Jurkat, Clone E6-1 (cell line): Measurements from ENCODE around the gene MOCOS.

Experiments used
- DNase-seq: peaks from one replicate; pipeline ENCODE4 v3.0.0-alpha.2; 2011; ENCODE audit warnings: low read depth, low spot score
- H3K4me3 ChIP-seq: 2 replicates; pipeline ENCODE4 v1.5.1; 2011; ENCODE audit warnings: mild to moderate bottlenecking, low read length, control low read depth, moderate library complexity

Gene MOCOS

DNA sequence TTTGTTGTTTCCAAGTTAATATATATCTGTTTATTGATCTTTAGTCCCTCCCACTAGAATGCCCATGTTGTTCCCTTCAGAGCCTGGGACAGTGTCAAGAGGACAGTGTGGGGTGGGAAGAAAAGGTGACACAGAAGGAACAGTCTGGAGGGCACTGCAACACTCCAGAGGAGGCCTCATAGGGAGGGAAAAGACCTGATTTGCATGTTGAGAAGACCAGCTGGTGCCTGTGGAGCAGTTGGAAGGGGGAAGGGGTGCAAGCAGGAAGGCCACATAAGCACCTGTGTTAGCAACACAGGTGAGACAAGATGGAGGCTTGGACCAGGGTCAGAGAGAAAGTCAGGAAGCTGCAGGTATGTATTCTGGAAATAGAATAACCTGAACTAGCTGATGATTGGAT is 62.1 kb downstream of the MOCOS start:
- no peak for DNase-seq
- H3K4me3 ChIP-seq, result no peak overlapping the region

DNA sequence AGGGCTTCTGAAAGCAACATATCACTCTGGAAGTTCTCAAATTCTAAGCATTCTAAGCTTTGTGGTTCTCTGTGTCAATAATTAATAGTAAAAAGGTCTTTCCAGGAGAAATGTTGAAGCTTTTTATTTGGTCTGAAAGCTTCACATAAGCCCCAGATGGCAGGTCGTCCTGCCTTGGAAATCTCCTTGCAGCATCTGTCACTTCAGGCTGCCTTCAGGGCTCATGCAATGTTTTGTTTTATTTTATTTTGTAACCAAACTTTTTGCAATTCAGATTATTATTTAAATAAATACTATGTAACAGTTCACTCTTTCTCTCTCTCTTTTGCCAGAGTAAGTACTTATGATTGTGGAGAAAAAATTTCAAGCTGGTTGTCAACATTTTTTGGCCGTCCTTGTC is 63.5 kb downstream of the MOCOS start:
- no peak for DNase-seq
- no peak overlapping the region for H3K4me3 ChIP-seq

DNA sequence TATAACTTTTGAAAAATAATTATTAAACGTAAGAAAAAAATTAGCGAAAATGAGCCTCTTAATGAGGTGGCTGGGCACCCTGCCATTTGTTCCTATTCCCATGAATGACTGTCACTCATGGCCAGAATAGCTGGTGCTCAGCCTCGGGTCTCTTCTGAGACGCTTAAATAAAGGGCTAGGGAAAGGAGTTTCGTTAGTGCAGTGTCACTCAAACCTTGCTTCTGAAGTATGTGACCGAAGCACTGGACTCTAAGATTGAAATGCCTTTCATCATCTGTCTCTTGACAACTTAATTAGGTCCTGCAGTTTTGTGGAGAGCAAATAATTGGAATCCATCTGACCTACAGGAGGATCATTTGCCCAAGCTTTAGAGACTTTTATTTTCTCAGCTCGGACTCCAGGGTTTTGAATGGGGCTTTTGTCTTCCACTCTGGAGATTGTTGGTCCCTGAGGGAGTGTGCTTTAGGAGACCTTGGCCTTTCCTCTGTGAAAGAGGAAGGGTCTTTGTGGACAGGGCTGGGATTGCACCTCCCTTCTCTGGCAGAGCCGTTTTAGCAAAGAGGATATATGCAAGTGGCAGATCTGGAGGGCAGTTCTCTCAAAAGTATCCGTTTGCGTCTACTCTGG is 67.9 kb downstream of the MOCOS start:
- H3K4me3 ChIP-seq, result no peak overlapping the region
- no peak for DNase-seq

DNA sequence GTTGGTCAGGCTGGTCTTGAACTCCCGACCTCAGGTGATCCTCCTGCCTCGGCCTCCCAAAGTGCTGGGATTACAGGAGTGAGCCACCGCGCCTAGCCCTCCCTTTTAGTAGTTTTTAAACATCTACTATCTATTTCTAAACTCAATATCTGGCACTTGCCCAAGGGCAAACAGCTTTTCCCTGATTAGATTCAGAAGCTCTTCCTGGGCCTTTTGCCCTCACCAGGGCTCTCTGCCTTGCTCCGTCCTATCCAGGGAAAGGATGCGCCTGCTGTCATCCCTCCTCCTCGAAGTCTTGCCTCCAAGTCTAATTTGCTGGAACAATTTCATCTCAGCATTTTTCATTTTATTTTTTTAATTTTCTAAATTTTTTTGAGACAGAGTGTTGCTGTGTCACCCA is 68.8 kb downstream of the MOCOS start:
- DNase-seq, result no peak
- H3K4me3 ChIP-seq, result no peak overlapping the region

DNA sequence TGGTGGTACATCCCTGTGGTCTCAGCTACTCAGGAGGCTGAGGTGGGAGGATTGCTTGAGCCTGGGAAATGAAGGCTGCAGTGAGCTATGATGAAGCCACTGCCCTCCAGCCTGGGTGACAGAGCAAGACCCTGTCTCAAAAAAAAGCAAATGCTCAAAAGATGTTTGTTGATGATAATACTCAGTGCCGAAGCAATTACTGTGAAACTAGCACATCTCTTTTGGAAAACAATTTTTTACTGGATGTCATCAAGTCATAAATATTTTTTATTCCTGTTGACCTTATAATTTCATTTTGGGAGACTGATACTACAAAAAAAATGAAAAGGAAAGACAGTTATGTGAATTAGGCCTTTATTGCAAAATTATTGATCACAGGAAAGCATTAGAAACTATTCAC is 75.7 kb downstream of the MOCOS start:
- DNase-seq, result no peak

DNA sequence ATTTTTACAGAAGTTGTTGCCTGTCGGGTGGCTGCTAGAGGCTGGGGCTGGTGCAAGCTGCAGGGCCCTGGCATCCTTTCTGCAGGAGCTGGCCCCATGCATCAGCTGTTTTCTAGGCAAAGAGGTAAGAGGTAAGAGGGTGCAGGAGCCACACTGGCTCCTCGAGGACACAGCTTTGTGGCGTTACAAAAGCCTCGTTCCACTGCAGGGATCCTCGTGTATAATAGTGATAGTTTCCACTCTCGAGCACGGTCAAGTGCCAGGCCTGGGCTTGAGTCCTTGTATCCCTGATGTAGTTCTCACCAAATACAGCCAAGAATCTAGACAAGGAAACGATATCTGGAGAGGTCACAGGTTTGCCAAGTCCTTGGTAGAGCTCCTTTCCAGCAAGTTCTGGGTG is 77.0 kb downstream of the MOCOS start:
- no peak for DNase-seq
- H3K4me3 ChIP-seq, result no peak overlapping the region

More for the DNA sequence above, 75.7 kb downstream of the MOCOS start:
- H3K4me3 ChIP-seq, result no peak overlapping the region

DNA sequence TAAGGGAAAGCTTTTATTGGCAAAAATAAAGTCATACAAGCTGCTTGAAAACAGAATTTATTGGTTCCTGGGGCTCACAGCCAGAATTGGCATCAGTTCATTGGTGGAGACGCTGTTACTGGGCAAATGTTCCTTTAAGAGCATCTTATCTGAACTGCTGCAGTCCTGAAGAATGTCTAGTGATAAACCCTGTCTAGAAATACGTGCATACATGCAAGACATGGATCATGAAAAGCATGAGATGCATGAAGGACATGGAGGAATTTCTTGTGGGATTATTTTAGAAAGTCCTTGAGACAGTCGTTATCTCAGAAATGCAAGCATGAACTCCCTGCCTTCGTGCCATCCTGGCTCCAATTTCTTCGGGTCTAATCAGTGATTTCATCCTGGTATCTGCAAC is 77.7 kb downstream of the MOCOS start:
- DNase-seq, result no peak
- no peak overlapping the region for H3K4me3 ChIP-seq

DNA sequence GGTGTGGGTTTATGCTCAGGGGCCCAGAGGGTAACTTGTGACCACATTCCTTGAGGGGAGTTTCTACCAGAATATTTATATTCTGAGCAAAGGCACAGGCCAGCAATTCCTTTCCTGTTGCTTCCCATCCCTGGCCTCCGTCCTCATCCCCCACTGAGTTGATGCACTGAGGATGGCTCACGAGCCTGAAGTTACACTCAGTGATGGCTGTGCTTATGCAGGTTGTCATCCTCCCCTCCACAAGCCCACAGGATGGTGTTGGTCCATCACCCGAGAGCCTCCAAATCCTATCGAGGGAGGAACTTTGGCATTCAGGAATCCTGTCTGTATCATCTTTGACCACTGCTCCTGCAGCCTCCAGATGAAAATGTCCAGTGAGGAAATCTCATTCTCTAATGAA is 81.9 kb downstream of the MOCOS start:
- H3K4me3 ChIP-seq, result no peak overlapping the region

DNA sequence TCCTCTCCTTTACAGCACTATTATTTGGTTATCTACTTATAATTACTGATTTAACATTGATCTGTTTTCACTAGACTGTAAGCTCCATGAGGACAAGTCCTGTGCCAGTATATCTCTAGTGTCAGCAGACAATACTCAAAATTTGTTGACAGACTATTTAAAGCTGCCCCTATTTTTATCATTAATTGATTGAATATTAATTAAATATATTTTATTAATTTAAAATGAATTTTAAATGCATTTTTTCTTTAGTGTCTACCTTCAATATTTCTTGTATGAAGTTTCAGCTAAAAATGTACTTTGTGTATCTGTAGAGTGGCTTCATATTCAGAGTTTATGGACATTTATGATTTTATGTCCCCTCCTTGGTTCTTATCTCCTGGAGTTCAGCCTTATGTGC is 83.9 kb downstream of the MOCOS start:
- no peak for DNase-seq
- no peak overlapping the region for H3K4me3 ChIP-seq

More for the DNA sequence above, 81.9 kb downstream of the MOCOS start:
- no peak for DNase-seq

DNA sequence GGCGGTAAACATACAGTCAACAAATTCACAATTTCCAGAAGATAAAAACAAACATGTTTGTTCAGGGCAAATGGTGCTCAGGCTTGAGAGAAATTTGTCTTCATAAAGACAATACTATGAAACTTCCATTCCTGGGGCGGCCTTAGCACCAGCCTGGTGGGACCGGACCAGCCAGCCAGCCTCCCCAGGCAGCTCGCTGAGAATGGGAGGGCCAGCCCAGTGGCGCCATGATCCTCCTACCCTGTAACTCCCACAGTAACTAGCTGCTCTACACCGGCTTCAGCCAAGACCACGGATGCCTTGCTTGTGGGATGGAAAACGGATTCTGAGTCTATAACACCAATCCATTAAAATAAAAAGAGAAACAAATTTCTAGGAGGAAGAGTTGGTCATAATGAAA is 86.0 kb downstream of the MOCOS start:
- H3K4me3 ChIP-seq, result no peak overlapping the region
- DNase-seq, result no peak

DNA sequence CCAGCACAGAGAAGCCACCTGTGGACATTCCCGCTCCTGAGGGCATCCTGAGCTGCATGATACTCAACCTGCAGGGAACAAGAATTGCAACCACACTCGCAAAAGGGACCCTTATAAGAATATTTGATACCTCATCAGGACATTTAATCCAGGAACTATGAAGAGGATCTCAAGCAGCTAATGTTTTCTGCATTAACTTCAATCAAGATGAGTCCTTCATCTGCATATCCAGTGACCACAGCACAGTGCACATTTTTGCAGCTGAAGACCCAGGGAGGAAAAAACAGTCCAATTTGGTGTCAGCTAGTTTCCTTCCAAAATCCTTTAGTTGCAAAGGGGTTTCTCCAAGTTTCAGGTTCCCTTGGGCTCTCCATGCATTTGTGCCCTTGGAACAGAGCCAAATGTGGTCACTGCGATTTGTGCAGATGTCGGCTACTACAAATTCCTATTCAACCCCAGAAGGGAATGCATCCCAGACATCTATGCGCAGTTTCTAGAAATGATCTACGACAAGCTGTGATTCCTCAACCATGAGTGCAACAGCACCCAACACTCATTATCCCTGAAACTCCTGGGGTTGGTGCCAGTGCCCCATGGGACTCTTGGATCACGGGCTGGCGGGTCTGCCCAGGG is 86.9 kb downstream of the MOCOS start:
- no peak for DNase-seq
- no peak overlapping the region for H3K4me3 ChIP-seq

DNA sequence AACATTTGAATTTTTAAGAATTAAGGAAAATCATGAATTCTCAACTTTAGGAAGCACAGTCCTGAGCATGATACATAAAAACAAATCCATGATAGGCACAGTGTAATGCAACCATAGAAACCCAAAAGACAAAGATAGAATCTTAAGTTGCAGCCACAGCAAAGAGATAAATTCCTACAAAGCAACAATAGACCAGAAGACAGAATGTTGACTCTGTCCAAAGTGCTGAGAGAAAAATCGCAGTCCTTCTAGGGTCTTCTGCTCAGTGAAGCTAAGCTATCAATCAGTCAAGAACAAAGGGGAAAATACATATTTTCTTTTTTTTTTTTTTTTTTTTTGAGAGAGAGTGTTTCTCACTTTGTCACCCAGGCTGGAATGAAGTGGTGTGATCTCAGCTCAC is 88.3 kb downstream of the MOCOS start:
- no peak for DNase-seq

DNA sequence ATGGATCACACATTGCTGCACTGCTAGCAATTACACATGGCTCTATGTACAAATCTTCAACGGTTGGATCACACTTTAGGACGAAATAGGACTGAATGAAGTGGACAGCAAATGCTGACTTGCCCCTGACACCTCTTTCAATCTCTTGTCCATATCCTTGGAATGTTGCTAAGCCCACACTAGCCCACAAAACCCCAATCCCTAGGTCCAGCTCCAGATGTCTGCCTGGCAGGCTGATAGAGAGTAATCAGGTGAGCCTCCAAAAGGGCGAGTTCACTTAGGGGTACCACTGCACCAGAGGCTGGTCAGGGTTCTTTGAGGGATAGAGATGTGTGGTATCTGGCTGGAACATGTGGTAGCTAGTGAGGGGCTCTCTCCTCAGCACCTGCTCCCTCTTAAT is 91.7 kb downstream of the MOCOS start:
- no peak overlapping the region for H3K4me3 ChIP-seq
- DNase-seq, result no peak

More for the DNA sequence above, 88.3 kb downstream of the MOCOS start:
- H3K4me3 ChIP-seq, result no peak overlapping the region

DNA sequence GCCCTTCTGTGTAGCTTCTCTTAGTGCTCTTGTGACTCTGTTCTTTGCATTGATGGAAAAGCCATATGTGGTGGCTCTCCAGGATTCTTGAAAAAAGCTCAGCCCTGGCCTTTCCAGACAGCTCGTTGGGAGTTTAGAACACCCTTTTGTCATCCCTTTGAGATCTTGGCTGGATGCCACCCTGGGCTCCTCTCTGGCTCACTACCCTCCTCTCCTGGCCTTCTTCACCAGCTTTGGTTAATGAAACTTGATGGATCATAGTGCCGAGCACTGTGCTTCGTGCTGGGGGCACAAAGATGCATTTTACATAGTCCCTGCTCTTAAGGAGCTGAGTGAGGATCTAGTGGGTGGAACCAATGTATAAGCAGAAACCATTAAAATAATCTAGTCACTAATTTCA is 94.6 kb downstream of the MOCOS start:
- DNase-seq, result no peak
- no peak overlapping the region for H3K4me3 ChIP-seq

DNA sequence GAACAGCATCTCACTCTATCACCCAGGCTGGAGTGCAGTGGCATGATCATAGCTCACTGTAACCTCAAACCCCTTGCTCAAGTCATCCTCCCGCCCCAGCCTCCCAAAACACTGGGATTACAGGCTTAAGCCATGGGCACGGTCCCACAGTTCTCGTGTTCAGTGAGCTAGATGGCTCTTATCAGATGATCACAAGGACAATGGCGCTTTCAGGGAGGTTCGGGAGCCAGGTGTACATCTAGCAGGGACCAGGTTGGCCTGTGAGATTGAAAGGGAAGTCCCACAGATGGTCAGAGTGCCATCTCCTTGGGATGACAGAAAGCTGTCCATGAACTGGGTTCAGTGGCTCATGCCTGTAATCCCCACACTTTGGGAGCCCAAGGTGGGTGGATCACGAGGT is 96.2 kb downstream of the MOCOS start:
- no peak for DNase-seq
- H3K4me3 ChIP-seq, result no peak overlapping the region

DNA sequence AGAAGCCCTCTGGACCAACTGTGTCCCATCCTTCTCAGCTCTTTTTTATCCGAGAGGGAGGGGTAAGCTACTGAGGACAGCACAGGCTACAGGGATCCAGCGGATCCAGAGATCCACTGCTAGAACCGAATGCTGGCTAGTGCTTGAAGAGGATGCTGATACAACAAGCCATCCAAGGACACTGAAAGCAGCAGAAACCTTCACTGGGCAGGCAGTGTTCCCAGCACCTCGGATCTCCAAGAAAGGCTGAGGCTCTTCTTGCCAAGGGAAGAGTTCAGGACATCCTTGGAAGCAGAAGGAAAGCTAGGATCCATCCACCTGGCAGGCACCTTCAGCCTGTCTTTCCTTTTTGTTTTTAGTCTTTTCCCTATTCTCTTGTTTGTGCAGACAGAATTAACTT is 97.0 kb downstream of the MOCOS start:
- no peak overlapping the region for H3K4me3 ChIP-seq
- DNase-seq, result no peak

DNA sequence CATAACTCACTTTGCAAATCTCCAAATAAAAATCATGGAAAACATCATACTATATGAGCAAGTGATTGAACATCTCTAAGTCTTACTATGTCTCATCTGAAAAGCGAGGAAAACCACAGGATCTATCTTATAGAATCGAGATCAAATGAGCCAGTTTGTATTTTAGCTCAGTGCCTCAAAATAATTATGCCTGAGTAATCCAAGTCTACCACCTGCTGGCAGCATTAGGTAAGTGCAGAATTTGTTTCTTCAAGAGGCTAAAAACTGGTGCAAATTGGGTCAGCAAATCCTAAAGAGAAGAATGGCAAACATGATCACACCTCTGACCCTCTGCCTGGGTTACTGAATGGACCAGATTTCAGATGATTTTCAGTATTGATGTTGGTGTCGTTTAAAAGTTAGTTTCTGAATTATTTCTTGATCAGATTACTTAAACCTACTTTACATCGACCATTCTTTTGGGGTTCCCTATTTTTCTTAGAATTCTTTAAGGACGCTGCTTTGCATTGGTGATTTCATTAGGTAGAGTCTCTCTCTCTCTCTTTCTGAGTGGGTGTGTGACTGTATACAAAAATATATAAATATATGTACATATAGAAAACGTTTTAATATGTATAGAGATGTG is 97.5 kb downstream of the MOCOS start:
- no peak overlapping the region for H3K4me3 ChIP-seq
- peak; percentile 62 for DNase-seq

DNA sequence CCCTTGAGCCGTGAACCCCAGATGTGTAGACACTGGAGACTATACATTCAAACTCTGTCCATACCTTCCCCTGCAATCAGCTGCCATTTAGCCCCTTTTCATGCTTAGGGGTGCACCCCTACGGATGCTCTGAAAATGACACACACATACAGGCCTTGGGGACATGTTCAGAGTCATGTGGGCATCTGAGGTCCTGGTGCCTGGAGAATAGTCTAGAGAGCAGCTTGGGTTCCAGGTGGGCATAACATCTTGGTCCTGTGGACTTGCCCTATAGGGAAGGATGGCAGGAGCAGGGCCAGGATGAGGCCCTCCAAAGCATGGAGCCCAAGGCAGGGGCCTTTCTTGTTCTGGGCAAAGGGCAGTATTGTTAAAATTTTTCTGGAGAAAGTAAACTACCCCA is 100.4 kb downstream of the MOCOS start:
- H3K4me3 ChIP-seq, result no peak overlapping the region
- DNase-seq, result no peak

DNA sequence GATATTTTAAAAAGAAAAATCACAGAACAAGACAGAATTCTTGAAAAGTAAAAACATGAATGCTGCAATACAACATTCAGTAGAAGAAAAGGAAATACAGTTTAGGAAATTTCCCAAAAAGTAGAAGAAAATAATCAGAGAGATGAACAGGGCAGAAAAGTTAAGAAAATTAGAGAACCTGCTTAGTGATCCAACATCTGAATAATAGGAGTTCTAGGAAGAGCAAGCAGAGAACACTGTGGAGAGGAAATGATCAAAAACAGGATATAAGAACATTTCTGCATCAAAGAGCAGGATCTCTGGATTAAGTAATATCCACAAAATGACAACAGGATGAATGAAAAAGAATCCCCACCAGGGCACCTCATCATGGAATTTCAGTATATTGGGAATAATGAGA is 101.4 kb downstream of the MOCOS start:
- H3K4me3 ChIP-seq, result no peak overlapping the region
- no peak for DNase-seq

DNA sequence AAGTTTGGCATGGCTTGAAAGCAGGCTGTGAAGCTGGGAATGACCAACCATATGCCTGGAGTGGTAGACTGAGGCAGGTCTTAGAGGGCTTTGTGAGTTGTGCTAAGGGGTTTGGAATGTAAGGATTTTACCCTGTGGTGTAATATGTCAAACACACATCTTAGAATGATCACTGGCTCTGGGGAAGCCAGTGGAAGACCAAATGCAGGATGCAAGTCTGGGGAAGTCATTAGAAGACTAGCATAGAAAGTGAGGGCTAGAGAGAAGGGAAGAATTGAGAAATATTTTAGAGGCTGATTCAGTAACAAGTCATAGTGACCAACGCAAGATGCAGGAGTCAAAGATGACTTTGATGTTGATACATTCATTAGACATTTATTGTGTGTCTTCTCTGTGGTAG is 106.7 kb downstream of the MOCOS start:
- DNase-seq, result no peak

DNA sequence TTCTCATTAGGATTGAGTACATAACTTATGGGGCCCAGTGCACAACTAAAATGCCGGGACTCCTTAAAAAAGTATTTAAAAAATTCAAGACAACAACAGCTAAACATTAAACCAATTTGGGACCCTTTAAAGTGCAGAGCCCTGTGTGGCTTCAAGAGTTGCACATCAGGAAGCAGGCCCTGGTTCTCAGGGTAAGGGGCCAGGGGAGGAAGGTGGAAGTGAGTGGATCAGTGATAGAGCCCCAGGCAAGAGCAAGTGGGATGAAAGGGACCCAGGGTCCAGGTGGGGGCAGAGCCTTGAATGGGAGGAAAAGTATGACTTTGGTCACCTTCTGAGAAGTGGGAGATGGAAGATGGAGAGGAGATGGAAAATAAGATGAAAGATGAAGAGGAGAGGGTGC is 107.9 kb downstream of the MOCOS start:
- H3K4me3 ChIP-seq, result no peak overlapping the region
- no peak for DNase-seq

More for the DNA sequence above, 106.7 kb downstream of the MOCOS start:
- H3K4me3 ChIP-seq, result no peak overlapping the region
